Measurements from ENCODE around the gene CYSRT1.

DNA sequence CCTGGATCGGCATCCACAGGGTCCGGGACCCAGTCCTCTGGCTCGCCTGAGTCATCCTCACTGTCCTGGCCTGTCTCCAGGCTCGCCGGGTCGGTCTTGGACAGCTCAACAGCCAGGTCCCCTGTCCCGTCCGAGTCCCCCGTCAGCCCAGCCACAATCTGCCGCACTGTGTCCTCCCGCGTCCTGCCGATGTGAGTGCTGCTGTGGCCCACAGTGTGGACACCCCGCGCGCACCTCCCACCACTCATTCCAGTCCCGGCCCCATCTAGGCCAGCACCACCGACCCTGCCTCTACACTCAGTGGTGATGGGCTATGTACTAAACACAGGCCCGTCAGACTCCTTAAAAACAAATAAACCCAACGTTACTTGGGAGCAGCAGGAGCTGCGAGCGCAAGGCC is 43.3 kb upstream of the CYSRT1 start:
- TF ChIP-seq, protein P1, sequence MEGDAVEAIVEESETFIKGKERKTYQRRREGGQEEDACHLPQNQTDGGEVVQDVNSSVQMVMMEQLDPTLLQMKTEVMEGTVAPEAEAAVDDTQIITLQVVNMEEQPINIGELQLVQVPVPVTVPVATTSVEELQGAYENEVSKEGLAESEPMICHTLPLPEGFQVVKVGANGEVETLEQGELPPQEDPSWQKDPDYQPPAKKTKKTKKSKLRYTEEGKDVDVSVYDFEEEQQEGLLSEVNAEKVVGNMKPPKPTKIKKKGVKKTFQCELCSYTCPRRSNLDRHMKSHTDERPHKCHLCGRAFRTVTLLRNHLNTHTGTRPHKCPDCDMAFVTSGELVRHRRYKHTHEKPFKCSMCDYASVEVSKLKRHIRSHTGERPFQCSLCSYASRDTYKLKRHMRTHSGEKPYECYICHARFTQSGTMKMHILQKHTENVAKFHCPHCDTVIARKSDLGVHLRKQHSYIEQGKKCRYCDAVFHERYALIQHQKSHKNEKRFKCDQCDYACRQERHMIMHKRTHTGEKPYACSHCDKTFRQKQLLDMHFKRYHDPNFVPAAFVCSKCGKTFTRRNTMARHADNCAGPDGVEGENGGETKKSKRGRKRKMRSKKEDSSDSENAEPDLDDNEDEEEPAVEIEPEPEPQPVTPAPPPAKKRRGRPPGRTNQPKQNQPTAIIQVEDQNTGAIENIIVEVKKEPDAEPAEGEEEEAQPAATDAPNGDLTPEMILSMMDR (conservative IDR thresholded peaks at IDR 0.05 in 1 of 2, IDR thresholded peaks at IDR 0.05 in 1 of 2; ENCODE audit: low read depth in 1 of 2, low read length in 2 of 2), result no peak
- no peak for TF ChIP-seq EZH2 (IDR thresholded peaks at IDR 0.05; ENCODE audit: low read length, missing control alignments)

Measured in fibroblast of lung (primary cell).